GM19238 (cell line): ENCODE data around the gene ADGRG7.
"Not testable (repeated sequence)": the region's sequence is repeated elsewhere in the genome, so short reads cannot be mapped to it uniquely, and the experiment has no call there.

Experiments
- DNase-seq: peaks from one replicate; pipeline ENCODE4 v3.0.0; 2011; ENCODE audit warnings: low spot score; ENCODE audit not compliant: insufficient read length

Gene ADGRG7

DNA sequence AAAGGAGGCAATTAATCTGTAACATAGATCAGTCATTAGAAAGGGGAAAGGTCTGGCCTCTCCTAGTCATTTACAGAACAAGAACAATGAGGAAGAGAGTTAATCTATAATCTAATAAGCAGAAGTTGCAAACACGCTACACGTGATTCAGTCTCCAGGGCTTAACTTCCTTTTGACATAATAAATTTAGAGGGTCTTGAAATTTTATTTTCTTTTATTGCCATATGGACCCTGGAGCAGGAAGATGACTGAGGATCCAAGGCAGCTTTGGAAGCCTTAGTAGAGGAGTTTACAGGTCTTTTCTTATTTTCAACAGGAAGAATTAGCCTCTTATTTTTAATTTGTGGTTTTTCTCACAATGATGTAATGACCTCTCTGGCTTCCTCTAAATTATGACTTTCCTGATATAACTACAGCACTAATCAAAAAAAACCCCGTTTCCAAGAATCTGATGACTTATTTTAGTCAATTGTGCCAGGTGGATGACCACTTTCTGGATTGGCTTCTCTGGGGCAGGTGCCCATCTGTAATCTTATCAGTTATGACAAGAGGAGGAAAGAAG is 32.2 kb downstream of the ADGRG7 start:
- no peak for DNase-seq

DNA sequence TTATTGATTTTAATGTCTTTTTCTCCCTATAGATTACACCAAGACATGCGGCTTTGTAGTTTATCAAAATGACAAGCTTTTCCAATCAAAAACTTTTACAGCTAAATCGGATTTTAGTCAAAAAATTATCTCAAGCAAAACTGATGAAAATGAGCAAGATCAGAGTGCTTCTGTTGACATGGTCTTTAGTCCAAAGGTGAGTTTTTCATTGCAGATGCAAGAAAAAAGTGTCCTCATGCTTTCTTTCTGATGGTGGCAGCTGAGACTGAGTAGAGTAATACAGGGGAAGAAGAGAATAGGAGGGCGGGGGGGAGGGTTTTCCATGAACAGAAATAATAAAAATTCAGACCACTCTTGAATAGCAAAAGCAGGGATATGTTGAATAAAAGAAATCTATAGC is 36.5 kb downstream of the ADGRG7 start:
- no peak for DNase-seq

DNA sequence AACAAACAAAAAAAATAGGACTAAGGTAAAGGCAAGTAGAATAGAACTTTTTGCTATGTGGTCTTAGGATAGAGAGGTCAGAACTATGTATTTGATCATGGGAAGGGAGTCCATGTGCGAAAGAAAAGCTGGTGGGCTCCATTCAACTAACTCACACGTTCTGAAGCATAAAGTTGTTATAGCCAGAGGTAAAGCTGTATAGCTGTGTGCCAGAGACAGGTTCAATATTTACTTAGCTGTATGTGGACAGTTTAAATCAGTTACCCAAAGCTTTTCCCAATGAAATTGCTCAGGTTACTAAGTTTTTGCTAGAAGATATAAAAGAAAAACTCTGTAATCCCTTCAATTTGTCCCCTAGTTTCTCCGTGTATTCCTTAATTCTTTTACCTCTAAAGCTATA is 37.8 kb downstream of the ADGRG7 start:
- DNase-seq, result no peak

DNA sequence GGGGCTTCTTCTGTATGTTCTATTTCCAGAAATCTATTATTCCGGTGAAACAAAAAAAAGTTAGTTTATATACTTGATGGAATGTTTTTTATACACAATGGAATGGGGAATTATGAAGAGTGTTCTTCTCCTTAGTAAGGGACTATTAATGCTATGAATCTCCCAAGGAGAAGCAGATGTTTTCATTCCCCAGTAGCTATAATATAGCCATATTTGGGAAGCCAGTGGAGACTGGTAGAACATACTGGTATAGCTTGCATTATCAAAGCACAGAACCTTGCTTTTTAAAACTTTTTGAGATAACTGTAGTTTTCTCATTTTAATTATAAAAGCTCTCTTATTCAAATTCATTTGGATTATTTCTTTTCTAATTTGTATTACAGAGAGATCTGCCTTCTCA is 38.3 kb downstream of the ADGRG7 start:
- no peak for DNase-seq

DNA sequence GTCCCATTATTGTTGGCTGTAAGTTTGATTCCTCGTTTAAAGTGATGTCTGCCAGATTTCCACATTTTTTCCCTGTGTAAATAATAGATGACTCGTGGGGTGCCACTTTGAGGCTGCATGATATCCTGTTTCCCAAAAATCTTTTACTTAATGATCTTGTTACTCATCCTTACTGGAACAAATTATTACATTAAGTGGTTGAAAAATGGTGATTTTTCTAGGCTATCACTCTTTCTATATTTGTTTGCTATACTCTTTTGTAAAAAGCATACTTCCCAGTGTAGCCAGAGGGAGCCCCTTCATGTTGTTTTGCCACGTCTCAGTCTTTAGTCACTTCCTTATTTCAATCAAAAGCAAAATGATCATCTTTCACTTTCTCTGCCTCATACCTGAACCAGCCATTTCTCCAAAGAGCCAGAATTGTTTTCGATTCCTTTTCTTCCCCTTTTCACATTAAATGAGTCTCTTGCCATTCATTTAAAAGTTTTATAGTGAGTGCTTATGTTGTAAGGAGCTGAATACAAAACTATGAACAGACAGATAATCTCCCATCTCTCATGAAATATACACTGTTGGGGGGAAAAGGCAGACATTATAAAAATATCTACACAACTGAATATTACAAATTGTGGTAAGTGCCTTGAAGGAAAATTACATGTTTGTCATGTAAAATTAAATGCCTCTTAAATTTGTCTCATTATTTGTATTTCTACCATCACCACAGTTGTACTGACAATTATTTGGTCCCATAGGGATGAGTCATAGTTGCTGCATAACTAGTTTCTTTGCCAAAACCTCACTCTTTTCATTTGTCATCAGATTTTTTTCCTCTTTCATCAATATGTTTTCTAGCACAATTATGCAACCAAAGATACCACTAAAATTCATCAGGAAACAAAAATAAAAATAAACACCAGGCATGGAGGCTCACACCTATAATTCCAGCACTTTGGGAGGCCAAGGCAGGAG is 41.5 kb downstream of the ADGRG7 start:
- peak; percentile 23 for DNase-seq

DNA sequence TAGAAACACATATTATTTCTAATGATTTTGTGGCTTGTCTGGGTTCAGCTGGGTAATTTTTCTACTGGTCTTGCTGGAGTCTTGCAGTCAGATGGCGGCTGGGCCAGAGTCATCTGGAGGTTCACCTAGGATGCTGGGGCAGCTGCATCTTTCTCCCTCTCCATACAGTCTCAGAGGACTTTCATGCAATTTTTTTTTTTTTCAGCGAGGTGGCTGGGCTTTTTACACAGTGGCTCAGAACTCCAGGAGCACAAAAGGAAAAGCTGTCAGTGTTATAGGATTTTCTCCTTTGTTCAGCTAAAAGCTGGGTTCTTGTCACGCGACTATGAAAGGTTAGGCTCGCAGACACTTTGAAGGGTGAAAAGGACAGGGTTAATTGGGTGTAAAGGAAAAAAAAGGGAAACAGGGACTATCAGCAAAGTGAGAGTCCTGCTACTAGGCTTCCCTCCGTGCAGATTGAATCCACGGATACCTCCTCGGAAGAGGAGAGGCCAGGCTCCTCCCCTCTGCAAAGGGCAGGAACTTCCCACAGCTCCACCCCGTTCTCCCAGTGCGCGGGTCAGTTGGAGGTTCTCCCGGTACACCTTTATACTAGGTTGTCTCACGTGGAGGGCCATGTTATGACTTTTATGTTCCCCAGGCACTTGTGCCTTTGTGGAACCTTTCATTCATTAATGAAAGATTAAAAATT is 44.3 kb downstream of the ADGRG7 start:
- no peak for DNase-seq

DNA sequence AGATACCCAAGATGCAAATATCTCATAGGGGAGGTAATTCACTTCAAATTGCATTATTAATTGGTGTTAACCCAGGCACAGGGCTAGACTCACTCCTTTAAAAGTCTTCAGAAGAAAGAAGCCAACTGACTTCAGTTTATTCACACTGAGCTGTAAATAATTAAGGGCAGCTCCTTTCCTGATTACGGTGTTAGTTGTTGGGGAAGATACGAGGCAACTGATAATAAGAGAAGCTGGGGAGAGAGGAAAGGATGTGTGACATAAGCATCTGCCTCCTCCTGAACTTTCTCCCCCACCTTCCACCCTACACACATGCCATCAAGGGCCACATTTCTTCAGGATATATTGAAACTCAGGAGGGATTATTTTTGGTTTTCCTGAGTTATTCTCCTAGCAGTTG is 47.5 kb downstream of the ADGRG7 start:
- no peak for DNase-seq

DNA sequence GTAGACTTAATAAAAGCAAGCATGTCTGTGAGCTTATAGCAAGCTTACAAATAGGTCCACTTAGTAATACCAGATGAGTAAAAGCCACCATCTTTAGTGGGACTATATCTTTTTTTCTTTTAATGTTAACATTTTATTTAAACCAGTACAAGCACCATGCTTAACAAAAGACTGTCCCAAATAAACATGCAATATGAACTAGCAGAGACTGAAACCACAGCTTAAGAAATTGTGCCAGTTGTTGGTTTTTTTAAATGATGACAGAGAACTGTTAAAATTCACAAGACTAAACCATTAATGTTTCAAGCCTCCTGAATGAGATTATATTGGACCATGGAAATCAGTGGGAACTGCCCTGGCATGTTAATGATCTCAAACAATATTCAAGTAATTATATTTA is 51.9 kb downstream of the ADGRG7 start:
- DNase-seq, result not testable (repeated sequence)

DNA sequence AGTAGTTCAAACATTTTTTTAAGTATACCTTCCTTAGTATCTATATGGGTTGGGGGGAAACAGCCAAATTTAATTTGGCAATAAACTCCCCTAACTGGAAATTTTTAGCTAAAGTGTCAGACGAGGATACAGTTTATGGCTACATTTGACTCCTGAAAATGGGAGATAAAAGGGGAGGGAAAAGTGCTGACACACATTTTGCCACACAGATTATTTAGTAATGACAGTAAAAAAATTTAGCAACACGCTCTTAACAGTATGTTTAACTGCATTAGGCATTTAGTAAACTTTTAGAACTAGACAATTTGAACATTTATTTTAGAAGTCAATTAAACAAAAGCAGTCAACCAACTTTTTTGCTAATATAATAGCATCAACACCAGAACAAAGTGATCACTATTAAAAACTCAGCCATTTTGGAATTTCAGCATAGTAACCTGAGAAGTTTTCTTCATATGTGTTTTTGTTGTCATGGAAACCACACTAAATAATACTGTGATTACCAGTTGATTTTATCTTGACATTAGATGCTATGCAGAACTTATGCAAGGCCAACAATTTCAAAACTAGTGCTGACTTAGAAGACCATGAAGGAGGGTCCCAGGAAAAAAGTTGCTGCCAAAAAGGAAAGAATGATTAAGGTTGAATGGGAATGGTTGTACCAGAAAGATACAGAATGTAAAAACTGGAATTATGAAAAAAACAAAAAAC is 52.9 kb downstream of the ADGRG7 start:
- no peak for DNase-seq

DNA sequence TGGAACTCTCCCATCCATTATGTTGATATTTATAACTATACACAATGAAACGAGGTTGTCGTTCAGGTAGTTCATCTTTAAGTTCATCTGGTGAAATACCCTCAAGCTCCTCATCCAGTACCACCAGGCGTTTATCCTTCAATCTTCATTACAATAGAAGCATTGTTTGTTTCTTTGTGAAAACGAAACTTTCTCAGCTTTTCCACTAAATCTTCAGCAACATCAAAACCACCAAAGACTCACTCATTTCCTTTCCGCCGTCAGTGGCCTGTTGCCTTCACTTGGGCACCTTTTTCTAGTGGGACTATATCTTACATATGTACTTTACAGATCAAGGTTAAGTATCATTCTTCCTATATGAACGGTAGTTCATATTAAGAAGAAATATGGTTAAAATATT is 55.8 kb downstream of the ADGRG7 start:
- no peak for DNase-seq

DNA sequence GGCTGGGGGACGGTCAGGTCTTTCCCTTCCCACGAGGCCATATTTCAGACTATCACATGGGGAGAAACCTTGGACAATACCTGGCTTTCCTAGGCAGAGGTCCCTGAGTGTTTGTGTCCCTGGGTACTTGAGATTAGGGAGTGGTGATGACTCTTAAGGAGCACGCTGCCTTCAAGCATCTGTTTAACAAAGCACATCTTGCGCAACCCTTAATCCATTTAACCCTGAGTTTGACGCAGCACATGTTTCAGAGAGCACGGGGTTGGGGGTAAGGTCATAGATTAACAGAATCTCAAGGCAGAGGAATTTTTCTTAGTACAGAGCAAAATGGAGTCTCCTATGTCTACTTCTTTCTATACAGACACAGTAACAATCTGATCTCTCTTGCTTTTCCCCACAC is 57.3 kb downstream of the ADGRG7 start:
- DNase-seq, result not testable (repeated sequence)

DNA sequence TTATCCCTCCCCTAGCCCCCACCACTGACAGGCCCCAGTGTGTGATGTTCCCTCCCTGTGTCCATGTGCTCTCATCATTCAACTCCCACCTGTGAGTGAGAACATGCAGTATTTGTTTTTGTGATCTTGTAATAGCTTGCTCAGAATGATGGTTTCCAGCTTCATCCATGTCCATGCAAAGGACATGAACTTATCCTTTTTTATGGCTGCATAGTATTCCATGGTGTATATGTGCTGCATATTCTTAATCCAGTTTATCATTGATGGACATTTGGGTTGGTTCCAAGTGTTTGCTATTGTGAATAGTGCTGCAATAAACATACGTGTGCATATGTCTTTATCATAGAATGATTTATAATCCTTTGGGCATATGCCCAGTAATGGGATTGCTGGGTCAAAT is 57.9 kb downstream of the ADGRG7 start:
- DNase-seq, result not testable (repeated sequence)

DNA sequence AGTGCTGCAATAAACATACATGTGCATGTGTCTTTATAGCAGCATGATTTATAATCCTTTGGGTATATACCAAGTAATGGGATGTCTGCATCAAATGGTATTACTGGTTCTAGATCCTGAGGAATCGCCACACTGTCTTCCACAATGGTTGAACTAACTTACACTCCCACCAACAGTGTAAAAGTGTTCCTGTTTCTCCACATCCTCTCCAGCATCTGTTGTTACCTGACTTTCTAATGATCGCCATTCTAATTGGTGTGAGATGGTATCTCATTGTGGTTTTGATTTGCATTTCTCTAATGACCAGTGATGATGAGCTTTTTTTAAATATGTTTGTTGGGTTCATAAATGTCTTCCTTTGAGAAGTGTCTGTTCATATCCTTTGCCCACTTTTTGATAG is 61.6 kb downstream of the ADGRG7 start:
- DNase-seq, result not testable (repeated sequence)

DNA sequence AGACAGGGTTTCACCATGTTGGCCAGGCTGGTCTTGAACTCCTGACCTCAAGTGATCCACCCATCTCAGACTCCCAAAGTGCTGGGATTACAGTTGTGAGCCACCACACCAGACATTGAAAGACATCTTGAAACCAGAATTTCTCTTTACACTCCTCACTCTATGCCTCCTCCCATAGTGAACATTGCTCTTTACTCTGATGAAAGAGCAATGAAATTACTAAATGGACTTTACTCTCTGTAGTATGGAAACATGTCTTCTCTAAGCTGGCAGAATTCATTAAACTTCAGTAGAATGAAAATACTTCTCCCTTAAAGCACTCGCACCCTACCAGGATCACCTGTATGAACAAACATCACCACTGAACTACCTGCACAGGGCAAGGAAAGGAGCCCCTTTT is 72.1 kb downstream of the ADGRG7 start:
- DNase-seq, result no peak

DNA sequence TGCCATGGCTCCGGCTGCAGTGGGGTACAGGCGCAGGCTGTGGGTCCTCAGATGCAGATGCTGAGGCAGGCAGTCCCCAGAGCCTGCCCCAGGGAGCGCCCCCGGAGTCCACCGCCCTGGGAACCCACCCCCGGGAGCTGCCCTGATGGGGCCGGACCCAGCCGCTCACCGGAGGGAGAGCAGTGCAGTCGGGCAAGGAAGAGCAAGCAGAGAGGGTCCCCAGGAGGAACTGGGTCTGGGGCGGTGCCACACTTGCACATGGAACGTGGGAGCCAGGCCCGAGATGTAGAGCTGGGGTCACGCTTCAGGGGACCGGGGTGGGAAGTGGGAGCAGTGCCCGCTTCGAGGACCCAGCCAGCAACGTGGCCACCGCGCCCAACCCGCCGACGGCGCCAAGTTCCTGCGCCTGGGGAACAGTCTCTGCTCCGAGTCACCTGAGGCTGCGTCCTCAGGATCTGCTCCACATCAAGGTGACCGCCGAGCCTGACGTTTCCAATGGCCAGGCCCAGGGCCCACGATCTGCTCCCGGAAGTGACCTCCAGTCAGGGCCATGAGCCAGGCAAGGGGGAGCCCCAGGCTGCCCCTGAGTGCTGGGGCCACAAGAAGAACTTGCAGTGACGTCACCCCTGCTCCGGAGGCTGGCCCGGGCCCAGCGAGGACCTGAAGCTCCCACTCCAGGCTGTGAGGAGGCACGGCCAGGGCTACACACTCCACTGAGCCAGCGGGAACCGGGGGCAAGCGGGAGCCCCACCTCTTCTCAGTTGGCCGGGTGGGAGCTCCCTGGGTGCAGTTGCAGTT is 72.9 kb downstream of the ADGRG7 start:
- DNase-seq, result no peak

DNA sequence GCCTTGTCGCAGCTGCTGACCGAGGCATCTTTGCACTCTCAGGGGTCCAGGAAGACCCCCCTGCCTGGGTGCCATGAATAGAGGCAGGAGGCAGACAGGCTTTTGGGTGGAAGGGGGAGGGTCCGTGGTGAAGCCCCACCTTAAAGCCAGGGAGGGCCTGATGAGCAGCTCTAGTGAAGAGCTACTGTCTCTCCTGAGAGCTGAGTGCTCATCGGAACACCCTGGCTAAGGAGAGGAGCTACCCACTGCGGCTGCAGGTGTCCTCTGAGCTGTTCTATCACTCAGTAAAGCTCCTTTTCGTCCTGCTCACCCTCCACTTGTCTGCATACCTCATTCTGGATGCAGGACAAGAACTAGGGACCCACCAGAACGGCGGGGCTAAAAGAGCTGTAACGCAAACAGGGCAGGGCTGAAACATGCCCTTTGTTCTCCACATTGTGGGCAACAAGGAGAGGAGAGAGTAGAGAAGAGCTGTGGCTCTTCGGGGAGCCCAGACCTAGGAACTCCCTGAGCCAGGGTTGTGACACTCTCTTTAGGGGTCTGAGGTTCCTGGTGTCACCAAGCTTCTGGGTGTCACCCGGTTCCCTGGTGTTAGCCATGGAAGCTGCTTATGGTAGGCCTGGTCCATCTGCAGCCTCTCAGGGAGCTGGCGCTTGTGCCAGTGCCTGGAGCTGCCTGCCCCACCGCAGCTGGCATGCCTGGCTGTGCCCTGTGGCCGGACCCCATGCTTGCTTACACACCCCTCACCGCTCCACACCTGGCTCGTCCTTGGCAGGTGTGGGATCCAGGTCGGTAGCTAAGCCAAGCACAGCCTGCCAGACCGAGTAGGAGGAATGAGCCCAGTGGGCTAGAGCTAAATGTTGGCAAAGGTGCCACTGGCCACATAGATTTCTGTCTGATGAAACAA is 73.7 kb downstream of the ADGRG7 start:
- DNase-seq, result no peak

DNA sequence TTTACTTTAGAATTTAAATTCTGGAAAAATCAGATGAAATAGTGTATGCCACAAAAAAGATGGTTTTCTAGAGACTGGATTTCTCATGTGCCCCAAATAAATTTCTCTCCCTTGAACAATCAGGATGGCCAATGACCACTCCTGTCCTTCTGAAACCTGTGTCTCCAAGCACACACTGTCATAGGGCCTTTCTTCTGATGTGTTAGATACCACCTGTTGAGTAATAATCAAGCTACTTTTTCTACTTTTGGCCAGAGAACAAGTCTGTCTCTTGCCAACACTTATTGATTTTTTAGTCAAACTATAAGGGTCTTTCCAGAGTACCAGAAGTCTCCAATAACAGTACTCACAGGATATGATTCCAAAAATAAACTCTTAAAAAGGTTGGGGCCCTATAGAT is 83.8 kb downstream of the ADGRG7 start:
- DNase-seq, result no peak

DNA sequence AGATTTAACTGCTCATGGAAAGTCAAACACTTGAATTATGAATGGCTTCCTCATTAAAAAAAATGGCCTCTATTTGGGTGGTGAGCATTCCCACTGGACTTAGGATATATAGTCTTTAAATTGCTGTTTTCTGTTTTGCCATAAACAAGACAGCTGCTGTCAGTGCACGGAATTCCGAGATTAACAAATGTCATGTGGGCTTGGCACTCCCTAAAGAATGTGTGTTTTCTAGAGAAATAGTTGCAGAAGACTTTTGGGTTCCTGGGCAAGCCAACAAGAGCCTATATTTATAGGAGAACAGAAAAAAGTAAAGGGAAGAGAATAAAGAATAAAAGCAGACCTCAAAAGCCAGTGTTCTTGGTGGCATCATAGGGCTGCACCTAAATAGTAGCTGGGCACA is 86.3 kb downstream of the ADGRG7 start:
- DNase-seq, result no peak

DNA sequence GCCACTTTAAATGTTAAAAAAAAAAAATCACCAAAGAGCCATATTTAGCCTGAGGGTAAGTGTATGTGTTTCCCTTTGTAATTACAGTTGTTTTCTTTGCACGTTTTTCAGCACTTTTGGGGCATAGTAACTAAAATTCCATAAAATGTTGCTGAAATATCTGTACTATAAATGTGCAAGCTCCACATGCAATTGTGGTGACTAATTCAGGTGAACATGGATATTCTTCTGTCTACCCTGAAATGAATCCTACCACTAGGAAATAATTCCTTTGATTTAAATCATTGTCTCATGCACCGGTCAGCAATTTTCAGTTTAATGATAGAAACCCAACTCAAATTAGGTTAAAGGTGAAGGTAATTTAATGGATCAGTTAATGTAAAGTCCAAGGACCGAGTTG is 86.8 kb downstream of the ADGRG7 start:
- DNase-seq, result no peak

DNA sequence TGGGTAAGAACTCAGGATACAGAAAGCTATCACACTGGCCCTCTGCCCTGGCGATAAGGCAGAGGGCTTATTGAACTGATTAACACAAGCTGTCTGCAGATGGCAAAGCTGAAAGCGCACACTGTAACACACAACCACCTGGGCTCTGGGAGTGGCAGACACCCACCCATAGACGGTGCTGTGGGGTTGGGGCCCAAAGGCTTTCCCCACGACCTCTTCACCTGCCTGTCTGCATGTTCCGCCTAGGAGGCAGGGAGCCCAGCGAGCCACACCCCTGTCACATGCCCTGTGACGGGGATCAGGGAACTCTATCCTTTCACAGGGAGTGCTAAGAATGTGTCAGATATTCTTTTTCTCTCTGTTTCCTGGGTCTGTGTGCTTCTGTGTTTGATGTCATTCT is 87.8 kb downstream of the ADGRG7 start:
- no peak for DNase-seq
